Measurements from ENCODE around the gene APP. TPM values are rescaled to one million over a fixed set of nuclear protein-coding genes. Genes with fewer than 3 reads are reported as not detected.
"Not testable (repeated sequence)": the region's sequence is repeated elsewhere in the genome, so short reads cannot be mapped to it uniquely, and the experiment has no call there.

The APP gene
- total RNA-seq, 1 donor, result 404 TPM

GRCh38 chr21:26091480-26092018, 79.0 kb downstream of the APP start:
- no peak for TF ChIP-seq CTCF (IDR thresholded peaks at IDR 0.05; ENCODE audit: insufficient read depth, low read length)
- H3K4me3 ChIP-seq (ENCODE audit: low read depth, low read length), result no peak overlapping the region
- DNase-seq (ENCODE audit: low read depth), result no peak

- DNase-seq (ENCODE audit: low read depth), result no peak
- no peak for TF ChIP-seq CTCF (IDR thresholded peaks at IDR 0.05; ENCODE audit: insufficient read depth, low read length)
- H3K4me3 ChIP-seq (ENCODE audit: low read depth, low read length), result no peak overlapping the region
Measured at GRCh38 chr21:26089730-26090129, 80.8 kb downstream of the APP start.

- no peak for TF ChIP-seq CTCF (IDR thresholded peaks at IDR 0.05; ENCODE audit: insufficient read depth, low read length)
- DNase-seq (ENCODE audit: low read depth), result no peak
- H3K4me3 ChIP-seq (ENCODE audit: low read depth, low read length), result no peak overlapping the region
Measured at GRCh38 chr21:26087223-26087918, 83.2 kb downstream of the APP start.

- TF ChIP-seq CTCF (IDR thresholded peaks at IDR 0.05; ENCODE audit: insufficient read depth, low read length), result no peak
- no peak for DNase-seq (ENCODE audit: low read depth)
- H3K4me3 ChIP-seq (ENCODE audit: low read depth, low read length), result no peak overlapping the region
Measured at GRCh38 chr21:26085882-26086281, 84.7 kb downstream of the APP start.

GRCh38 chr21:26085127-26085526, 85.4 kb downstream of the APP start:
- DNase-seq (ENCODE audit: low read depth), result no peak
- no peak overlapping the region for H3K4me3 ChIP-seq (ENCODE audit: low read depth, low read length)
- TF ChIP-seq CTCF (IDR thresholded peaks at IDR 0.05; ENCODE audit: insufficient read depth, low read length), result no peak

- H3K4me3 ChIP-seq (ENCODE audit: low read depth, low read length), result no peak overlapping the region
- DNase-seq (ENCODE audit: low read depth), result no peak
- TF ChIP-seq CTCF (IDR thresholded peaks at IDR 0.05; ENCODE audit: insufficient read depth, low read length), result no peak
Measured at GRCh38 chr21:26082549-26082948, 88.0 kb downstream of the APP start.

- H3K4me3 ChIP-seq (ENCODE audit: low read depth, low read length), result not testable (repeated sequence)
Measured at GRCh38 chr21:26081175-26081760, 89.3 kb downstream of the APP start.

More at GRCh38 chr21:26081175-26081760, 89.3 kb downstream of the APP start:
- not testable (repeated sequence) for DNase-seq (ENCODE audit: low read depth)
